Chondrocyte (in vitro differentiated cells): ENCODE results near the gene SLC25A21. TPM values are rescaled to one million over a fixed set of nuclear protein-coding genes. Genes with fewer than 3 reads are reported as not detected.

Source experiments
- DNase-seq: peaks from one replicate; pipeline ENCODE4 v3.0.0; 2021; ENCODE audit warnings: mixed read lengths, low spot score
- H3K27ac Mint-ChIP-seq: one replicate; pipeline ENCODE4 v1.8.0; 2021; ENCODE audit warnings: mild to moderate bottlenecking, moderate library complexity, mixed read lengths; ENCODE audit not compliant: unreplicated experiment
- H3K27me3 Mint-ChIP-seq: 2 replicates; pipeline ENCODE4 v1.8.0; 2021; ENCODE audit warnings: low read depth, mixed read lengths
- H3K36me3 Mint-ChIP-seq: 2 replicates; pipeline ENCODE4 v1.8.0; 2021; ENCODE audit warnings: low read depth, mixed read lengths
- H3K4me1 Mint-ChIP-seq: 2 replicates; pipeline ENCODE4 v1.8.0; 2021; ENCODE audit warnings: low read depth, mild to moderate bottlenecking, mixed read lengths
- H3K4me3 Mint-ChIP-seq: one replicate; pipeline ENCODE4 v1.8.0; 2021; ENCODE audit warnings: mild to moderate bottlenecking, moderate library complexity, mixed read lengths; ENCODE audit not compliant: unreplicated experiment
- H3K9me3 Mint-ChIP-seq: 2 replicates; pipeline ENCODE4 v1.8.0; 2021; ENCODE audit warnings: low read depth, mixed read lengths
- total RNA-seq: library from RNA; stranded (reverse); gene quantifications from 3 replicates; pipeline ENCODE4 v1.2.1, GENCODE V29; 2021
- TF ChIP-seq, protein P1 (sequence below): fragments of 200-600 bp; sonication (generic); IDR thresholded peaks from 2 replicates; pipeline ENCODE4 v1.5.0; 2021; ENCODE audit warnings: antibody characterized with exemption, mild to moderate bottlenecking, moderate library complexity

SLC25A21 gene
- total RNA-seq, 1 donor from 2014 or later: 0.22 TPM

DNA sequence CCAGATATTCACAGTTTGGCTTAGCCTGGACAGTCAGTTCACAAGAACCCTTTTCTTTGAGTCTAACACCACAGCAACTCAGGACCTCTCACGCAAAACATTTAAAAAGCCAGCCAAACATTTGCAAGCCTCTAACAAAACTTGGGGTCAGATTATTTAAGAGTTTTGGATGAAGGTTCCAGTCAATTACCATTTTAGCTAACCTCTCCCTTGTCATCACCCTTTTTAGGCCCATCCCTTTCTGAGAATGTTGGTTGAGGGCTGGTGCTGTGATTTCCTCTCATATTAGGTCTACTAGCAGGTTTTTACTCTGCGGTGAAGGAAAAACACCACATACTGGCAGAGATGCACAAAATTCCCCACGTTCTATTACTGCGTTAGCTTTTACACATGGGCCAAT lies 490.1 kb downstream of the SLC25A21 start:
- Mint-ChIP-seq H3K4me3 (no peak overlapping the region), H3K36me3 (no peaks in the 10 kb centered on the region), H3K27ac (no peak overlapping the region), H3K27me3 (peaks cover 20% of the 10 kb centered on the region), H3K9me3 (no peaks in the 10 kb centered on the region), H3K4me1 (no peaks in the 10 kb centered on the region)
- TF ChIP-seq, protein P1, sequence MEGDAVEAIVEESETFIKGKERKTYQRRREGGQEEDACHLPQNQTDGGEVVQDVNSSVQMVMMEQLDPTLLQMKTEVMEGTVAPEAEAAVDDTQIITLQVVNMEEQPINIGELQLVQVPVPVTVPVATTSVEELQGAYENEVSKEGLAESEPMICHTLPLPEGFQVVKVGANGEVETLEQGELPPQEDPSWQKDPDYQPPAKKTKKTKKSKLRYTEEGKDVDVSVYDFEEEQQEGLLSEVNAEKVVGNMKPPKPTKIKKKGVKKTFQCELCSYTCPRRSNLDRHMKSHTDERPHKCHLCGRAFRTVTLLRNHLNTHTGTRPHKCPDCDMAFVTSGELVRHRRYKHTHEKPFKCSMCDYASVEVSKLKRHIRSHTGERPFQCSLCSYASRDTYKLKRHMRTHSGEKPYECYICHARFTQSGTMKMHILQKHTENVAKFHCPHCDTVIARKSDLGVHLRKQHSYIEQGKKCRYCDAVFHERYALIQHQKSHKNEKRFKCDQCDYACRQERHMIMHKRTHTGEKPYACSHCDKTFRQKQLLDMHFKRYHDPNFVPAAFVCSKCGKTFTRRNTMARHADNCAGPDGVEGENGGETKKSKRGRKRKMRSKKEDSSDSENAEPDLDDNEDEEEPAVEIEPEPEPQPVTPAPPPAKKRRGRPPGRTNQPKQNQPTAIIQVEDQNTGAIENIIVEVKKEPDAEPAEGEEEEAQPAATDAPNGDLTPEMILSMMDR: no peak
- DNase-seq: no peak

- H3K4me1 Mint-ChIP-seq: no peaks in the 10 kb centered on the region
- H3K36me3 Mint-ChIP-seq: no peaks in the 10 kb centered on the region
- TF ChIP-seq, protein P1: no peak
- no peaks in the 10 kb centered on the region for H3K9me3 Mint-ChIP-seq
- H3K4me3 Mint-ChIP-seq: no peak overlapping the region
- peaks cover 49% of the 10 kb centered on the region for H3K27me3 Mint-ChIP-seq
- no peak overlapping the region for H3K27ac Mint-ChIP-seq
- DNase-seq: no peak
These were observed 496.2 kb downstream of the SLC25A21 start for GRCh38 chr14:36676236-36676635.

GRCh38 chr14:36675581-36675980 lies 496.8 kb downstream of the SLC25A21 start:
- no peak for DNase-seq
- H3K27ac Mint-ChIP-seq: no peak overlapping the region
- no peaks in the 10 kb centered on the region for H3K36me3 Mint-ChIP-seq
- H3K9me3 Mint-ChIP-seq: no peaks in the 10 kb centered on the region
- peaks cover 54% of the 10 kb centered on the region for H3K27me3 Mint-ChIP-seq
- TF ChIP-seq, protein P1: no peak
- no peak overlapping the region for H3K4me3 Mint-ChIP-seq
- no peaks in the 10 kb centered on the region for H3K4me1 Mint-ChIP-seq

GRCh38 chr14:36674659-36675058 lies 497.7 kb downstream of the SLC25A21 start:
- DNase-seq: no peak
- H3K27me3 Mint-ChIP-seq: peaks cover 55% of the 10 kb centered on the region
- no peak overlapping the region for H3K27ac Mint-ChIP-seq

GRCh38 chr14:36672095-36672494 lies 500.3 kb downstream of the SLC25A21 start:
- no peak for DNase-seq
- Mint-ChIP-seq H3K36me3 (no peaks in the 10 kb centered on the region), H3K4me1 (no peaks in the 10 kb centered on the region), H3K27me3 (peaks cover 50% of the 10 kb centered on the region), H3K27ac (no peak overlapping the region), H3K9me3 (no peaks in the 10 kb centered on the region), H3K4me3 (no peak overlapping the region)
- TF ChIP-seq, protein P1: no peak

More at GRCh38 chr14:36674659-36675058, 497.7 kb downstream of the SLC25A21 start:
- Mint-ChIP-seq H3K9me3 (no peaks in the 10 kb centered on the region), H3K4me1 (no peaks in the 10 kb centered on the region), H3K4me3 (no peak overlapping the region), H3K36me3 (no peaks in the 10 kb centered on the region)
- TF ChIP-seq, protein P1: no peak
